AG09319 (cell line): ENCODE results near the gene PEX6.

Experiments used
- DNase-seq: peaks from one replicate; pipeline ENCODE4 v3.0.0-alpha.2; 2010; ENCODE audit warnings: low read depth; ENCODE audit errors: extremely low read depth
- CTCF ChIP-seq: IDR thresholded peaks from 2 replicates; pipeline ENCODE4 v1.5.1; 2011; ENCODE audit warnings: low read depth, mild to moderate bottlenecking, inconsistent platforms, low read length, moderate library complexity

PEX6 gene

DNA sequence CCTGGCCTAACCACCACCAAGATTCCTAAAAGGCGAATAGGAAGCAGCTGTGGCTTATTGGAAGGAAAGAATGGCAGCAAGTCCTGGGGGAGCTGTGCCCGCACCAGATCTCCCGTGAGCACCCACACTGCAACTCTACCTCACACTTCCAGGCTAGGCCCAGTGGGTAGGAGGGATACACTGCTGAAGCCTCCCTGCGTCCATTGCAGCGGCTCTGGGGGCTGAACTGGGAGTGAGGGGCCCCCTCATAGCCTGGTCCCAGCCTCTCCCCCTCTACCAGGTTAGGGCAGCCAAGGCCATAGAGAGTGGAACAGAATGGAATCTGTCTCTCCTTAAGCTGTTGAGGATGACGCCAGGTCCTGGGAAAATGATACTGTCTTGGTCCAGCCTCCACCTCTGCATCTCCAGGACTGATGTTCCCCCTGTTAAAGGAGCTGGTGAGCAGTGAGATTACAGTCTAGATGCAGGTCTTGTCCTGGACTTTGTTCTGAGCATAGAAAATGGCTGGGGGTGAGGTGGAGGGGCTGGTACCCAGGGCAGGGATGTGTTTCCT is 38.4 kb downstream of the PEX6 start:
- no peak for TF ChIP-seq CTCF

DNA sequence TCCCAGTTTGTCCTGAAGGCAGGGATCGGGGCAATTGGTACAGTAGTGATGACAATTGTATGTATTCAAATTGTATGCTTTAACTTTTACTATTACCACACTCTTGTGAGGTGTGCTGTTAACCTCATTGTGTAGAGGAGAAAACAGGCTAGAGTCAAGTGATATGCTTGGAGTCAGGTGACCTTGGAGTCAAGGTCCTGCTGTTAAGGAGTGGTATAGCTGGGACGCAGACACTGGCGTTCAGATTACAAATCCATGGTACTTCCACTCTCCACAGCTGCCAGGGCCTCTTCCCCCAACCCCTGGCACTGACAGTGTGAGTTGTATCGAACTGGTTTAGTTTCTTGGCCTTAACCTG is 39.2 kb downstream of the PEX6 start:
- DNase-seq: no peak
- TF ChIP-seq CTCF: no peak

More for the DNA sequence above, 38.4 kb downstream of the PEX6 start:
- DNase-seq: no peak

- TF ChIP-seq CTCF: no peak
- no peak for DNase-seq
These were observed 39.8 kb downstream of the PEX6 start for GRCh38 chr6:42938987-42939809.

- no peak for TF ChIP-seq CTCF
- DNase-seq: no peak
These were observed 40.6 kb downstream of the PEX6 start for GRCh38 chr6:42938428-42938796.

GRCh38 chr6:42937548-42938427 is 41.2 kb downstream of the PEX6 start:
- DNase-seq: no peak
- no peak for TF ChIP-seq CTCF

GRCh38 chr6:42936398-42936797 is 42.6 kb downstream of the PEX6 start:
- DNase-seq: no peak
- no peak for TF ChIP-seq CTCF

- DNase-seq: no peak
- no peak for TF ChIP-seq CTCF
These were observed 43.7 kb downstream of the PEX6 start for GRCh38 chr6:42935322-42935721.
